AG08396 (cell line): ENCODE results near the gene MYCBPAP.
"Not testable (repeated sequence)": the region's sequence is repeated elsewhere in the genome, so short reads cannot be mapped to it uniquely, and the experiment has no call there.

ENCODE experiments used
- DNase-seq: peaks from one replicate; pipeline ENCODE4 v3.0.0; 2012; ENCODE audit warnings: low spot score, mixed read lengths

MYCBPAP gene

DNA sequence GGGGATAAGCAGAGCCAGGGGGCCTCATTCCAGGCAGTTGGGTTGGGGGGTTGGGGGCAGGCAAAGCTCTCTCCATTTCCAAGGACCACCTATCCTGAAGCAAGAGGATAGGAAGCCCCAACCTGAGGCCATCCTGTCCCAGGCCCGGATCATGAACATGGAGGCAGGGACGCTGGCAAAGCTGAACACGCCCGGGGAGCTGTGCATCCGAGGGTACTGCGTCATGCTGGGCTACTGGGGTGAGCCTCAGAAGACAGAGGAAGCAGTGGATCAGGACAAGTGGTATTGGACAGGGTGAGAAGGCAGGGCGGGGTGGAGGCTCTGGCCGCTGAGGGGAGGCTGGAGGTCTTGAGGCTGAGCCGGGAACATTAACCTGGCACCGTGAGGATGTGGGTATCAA, 36.0 kb upstream of the MYCBPAP start:
- no peak for DNase-seq

DNA sequence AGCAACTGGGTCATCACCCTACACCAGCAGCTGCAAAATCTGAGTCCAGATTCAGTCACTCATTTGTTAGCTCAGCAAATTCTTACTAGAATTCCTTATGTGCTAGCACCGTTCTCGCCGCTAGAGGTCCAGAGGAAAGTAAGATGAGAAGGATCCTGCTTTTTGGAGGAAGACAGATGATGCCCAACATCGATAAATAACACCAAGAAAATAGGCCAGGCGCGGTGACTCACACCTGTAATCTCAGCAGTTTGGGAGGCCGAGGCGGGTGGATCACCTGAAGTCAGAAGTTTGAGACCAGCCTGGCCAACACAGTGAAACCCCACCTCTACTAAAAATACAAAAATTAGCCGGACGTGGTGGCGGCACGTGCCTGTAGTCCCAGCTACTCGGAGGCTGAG, 35.5 kb upstream of the MYCBPAP start:
- DNase-seq: not testable (repeated sequence)

DNA sequence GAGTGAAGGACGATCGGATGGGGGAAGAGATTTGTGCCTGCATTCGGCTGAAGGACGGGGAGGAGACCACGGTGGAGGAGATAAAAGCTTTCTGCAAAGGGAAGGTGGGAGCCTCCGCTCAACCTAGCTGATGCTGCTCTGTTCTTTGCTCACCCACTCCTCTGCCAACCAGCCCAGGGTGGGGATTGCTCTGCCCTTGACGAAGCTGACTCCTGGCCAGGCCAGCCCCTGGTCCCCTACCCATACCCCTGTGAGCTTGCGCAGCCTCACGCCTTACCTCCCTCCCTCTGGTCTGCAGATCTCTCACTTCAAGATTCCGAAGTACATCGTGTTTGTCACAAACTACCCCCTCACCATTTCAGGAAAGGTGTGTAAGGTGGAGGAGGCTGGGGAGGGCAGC, 34.3 kb upstream of the MYCBPAP start:
- no peak for DNase-seq

DNA sequence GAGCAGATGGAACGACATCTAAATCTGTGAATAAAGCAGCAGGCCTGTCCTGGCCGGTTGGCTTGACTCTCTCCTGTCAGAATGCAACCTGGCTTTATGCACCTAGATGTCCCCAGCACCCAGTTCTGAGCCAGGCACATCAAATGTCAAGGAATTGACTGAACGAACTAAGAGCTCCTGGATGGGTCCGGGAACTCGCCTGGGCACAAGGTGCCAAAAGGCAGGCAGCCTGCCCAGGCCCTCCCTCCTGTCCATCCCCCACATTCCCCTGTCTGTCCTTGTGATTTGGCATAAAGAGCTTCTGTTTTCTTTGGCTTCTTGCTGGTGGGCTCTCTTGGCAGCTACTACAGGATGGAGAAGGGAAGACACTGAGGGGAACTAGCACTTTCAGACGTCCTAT, 33.7 kb upstream of the MYCBPAP start:
- DNase-seq: no peak

DNA sequence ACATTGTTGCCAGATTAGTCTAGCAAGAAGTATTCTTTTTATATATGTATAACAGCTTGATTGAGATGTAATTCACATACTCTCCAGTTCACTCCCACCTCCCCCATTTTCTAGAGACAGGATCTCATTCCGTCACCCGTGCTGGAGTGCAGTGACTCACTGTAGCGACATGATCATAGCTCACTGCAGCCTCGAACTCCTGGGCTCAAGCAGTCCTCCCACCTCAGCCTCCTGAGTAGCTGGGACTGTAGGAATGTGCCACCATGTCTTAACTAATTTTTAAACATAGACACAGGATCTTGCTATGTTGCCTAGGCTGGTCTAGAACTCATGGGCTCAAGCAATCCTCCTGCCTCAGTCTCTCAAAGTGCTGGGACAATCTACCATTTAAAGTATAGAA, 32.9 kb upstream of the MYCBPAP start:
- no peak for DNase-seq

DNA sequence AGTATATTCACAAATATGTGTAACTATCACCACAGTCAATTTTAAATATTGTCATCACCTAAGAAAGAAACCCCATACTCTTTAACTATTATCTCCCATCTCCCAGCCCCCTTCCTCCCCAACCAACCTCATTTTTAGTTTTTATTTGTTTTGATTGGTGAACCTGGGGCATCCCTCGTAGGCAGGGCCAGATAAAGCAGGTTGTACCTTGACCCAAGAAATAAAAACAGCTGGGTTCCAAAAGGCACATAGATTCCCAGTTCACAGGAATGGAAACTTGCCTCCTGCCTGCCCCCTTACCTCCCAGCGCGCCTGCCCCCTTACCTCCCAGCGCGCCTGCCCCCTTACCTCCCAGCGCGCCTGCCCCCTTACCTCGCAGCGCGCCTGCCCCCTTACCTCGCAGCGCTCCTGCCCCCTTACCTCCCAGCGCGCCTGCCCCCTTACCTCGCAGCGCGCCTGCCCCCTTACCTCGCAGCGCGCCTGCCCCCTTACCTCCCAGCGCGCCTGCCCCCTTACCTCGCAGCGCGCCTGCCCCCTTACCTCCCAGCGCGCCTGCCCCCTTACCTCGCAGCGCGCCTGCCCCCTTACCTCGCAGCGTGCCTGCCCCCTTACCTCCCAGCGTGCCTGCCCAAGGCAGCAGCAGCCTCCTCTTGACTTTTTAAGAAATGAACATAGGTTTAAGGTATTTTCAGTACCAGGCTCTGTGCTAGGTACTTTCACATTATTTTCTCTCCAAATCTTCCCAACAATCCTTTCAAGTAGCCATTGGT, 32.3 kb upstream of the MYCBPAP start:
- not testable (repeated sequence) for DNase-seq

DNA sequence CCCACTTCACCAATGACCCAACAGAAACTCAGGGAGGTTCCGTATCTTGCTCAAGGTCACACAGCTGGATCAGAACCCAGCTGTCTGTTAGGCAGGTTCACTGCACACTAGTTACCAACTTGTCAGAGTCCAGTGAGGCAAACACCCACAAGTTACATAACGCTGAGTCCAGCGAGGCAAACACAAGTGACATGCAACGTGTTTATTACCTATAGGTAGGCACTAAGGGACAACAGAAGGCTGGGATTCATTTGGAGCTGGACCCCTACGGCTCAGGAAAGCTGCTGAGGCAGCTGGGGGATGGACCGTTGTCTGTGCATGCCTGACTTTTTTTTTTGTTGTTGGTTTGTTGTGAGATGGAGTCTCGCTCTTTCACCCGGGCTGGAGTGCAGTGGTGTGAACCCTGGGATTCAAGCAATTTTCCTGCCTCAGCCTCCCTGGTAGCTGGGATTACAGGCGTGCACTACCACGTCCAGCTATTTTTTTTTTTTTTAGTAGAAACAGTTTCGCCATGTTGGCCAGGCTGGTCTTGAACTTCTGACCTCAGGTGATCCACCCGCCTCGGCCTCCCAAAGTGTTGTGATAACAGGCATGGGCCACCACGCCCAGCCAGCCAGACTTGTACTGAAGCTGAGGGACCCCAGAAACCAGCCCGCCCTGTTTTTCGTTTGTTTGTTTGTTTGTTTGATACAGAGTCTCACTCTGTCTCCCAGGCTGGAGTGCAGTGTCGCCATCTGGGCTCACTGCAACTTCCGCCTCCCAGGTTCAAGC, 31.5 kb upstream of the MYCBPAP start:
- DNase-seq: no peak

DNA sequence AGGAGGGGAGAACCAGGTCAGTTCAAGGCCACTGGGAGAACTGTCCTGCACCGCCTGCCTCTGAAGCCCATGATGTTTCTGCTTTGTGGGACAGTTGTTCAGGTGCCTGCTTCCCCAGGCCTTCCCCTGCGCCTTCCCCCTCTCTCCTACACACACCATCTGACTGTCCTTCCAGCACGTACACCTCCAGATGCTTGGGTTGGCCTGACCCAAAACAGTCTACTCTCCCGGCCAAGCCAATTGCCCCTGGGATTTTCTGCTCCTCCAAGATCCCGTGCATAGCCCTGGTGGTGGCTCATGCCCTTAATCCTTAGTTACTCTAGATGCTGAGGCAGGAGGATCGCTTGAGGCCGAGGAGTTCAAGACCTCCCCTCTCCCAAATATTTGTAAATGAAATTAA, 30.3 kb upstream of the MYCBPAP start:
- DNase-seq: no peak

DNA sequence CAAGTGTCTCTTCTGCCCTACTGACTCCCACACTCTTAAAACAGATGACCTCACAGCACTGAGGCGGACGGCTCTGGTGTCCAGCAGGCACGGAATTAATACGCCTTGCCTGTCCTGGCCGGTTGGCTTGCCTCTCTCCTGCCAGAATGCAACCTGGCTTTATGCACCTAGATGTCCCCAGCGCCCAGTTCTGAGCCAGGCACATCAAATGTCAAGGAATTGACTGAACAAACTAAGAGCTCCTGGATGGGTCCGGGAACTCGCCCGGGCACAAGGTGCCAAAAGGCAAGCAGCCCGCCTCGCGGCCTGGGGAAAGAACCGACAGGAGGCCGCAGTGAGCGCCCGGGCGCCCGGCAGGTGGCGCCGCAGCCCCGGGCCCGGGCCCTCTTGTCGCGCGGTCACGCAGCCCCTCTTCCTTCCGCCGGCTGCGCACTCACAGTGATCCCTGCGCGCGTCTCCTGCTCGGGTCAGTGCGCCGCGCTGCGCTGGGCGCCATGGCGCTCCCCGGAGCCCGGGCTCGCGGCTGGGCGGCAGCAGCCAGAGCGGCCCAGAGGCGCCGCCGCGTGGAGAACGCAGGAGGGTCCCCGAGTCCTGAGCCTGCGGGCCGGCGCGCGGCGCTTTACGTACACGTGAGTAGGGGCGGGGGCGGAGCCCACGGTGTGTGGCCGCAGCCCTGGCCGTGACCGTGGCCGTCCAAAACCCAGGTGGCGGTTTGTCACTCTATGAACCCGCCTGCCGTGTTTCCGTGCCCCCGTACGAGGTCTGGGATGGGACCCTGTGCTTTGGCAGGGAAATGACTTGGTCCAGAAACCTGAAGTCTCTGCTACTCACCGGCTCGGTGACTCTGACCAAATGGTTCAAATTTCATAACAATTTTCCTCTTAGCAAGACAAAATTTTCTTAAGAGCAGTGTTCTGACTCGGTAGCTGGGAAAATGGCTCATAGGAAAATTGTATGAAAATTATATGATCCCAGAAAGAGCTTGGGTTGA, 29.6 kb upstream of the MYCBPAP start, which contains the start of gene RSAD1:
Gene RSAD1 (plus strand): TSS at position 470 of the 991 bp plus-strand sequence. CDS start 25 bp downstream, at position 495.
- peak; percentile 91 for DNase-seq

DNA sequence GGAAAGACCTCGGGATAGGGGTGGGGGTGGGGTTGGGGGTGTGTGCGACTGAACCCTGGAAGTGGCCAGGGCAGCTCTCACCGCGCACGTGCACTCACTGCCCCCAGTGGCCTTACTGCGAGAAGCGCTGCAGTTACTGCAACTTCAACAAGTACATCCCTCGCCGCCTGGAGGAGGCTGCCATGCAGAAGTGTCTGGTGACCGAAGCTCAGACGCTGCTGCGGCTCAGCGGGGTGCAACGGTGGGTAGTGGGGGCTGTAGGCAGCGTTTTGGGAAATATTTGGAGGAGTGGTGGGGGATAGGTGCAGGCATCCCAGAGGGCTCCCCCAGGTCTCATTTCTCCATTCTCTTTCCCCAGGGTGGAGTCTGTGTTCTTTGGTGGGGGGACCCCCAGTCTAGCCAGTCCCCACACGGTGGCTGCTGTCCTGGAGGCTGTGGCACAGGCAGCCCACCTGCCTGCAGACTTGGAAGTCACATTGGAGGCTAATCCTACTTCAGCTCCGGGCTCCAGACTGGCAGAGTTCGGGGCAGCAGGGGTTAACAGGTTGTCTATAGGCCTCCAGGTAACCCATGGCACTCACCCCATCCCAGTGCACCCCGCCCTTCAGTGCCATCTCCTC, 28.6 kb upstream of the MYCBPAP start:
- DNase-seq: peak; percentile 90

DNA sequence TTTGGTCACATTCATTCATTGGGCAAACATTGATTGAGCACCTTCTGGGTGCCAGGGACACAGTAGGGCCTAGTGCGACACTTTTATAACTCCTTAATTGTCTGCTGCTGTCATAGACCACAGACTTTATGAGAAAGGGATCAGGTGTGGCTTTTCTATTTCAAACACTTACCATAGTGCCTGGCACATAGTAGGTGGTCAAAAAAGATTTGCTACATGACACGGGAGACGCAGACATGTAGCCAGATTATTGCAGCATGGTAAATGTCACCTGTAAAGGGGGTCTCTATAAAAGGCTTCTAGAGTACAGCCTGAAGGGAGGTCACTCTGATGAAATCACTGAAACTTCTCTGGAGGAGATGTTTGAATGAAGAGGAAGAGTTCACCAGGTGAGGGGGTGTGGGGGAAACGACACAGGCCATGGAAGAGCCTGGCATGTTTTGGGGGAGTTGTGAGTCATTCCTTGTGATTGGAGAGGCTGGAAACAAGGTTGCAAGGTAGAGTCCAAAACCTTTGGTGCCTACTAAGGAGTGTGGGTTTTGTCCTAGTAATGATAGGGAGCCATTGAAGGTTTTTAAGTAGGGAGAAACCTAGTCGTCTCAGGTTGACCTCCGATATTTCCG, 28.0 kb upstream of the MYCBPAP start:
- no peak for DNase-seq

DNA sequence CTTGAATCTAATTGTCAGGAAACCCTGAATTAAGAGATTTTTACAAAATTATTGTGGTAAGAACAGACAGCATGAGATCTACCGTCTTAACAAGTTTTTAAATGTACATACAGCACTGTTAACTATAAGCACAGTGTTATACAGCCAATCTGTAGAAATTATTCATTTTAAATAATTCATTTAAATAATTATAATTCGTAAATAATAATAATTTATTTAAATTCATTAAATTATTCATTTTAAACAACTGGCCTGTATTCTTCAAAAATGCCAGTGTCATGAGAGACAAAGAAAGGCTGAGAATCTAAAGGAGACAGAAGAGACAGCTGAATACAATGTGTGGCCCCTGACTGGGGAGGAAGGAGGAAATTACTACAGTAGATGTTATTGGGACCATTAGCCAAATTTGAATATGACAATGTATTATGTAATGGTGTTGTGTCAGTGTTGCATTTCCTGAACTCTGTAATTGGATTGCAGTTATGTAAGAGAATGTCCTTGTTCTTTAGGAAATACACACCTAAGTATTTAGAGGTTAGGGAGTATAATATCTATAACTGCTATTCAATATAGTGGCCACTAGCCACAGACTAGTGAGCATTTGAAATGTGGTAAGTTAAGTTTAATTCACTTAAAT, 27.3 kb upstream of the MYCBPAP start:
- no peak for DNase-seq

DNA sequence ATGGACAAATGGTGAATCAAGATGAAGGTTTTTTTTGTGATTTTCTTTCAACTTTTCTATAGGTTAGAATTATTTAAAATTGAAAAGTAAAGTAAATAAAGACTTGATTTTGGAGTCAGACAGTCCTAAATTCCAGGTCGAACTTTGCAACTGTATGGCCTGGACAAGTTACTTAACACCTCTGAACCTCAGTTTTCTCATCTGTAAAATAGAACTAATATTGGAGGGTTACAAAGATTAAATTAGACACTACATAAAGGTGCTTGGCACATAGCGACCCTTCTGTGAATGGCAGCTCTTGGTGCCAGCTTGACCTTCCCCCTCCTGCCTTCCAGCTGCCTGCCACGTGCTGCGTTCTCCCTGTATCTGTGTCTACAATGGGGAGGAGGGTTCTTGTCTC, 26.6 kb upstream of the MYCBPAP start:
- DNase-seq: no peak

DNA sequence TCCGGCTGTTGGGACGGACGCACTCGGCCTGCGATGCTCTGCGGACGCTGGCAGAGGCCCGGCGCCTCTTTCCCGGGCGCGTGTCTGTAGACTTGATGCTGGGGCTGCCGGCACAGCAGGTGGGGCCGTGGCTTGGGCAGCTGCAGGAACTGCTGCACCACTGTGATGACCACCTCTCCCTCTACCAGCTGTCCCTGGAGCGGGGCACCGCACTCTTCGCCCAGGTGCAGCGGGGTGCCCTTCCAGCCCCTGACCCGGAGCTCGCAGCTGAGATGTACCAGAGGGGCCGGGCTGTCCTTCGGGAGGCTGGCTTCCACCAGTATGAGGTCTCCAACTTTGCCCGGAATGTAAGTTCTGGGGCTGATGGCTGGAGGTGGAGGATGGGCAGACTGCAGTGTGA, 26.1 kb upstream of the MYCBPAP start:
- no peak for DNase-seq

DNA sequence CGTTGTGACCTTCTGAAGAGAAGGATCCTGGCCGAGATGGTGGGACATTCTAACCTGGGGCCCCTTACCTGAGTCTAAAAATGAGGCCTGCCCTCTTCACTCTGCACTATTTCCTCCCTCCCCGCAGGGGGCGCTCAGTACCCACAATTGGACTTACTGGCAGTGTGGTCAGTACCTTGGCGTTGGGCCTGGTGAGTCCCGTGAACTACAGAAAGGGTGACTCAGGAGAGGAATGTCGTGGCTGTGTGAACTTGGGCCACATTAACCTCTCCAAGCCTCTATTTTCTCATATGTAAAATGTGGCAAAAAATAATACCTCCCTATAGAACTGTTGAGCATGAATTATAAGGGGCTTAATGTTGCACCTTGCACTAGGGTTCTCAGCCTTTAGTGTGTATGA, 25.7 kb upstream of the MYCBPAP start:
- DNase-seq: peak; percentile 92

DNA sequence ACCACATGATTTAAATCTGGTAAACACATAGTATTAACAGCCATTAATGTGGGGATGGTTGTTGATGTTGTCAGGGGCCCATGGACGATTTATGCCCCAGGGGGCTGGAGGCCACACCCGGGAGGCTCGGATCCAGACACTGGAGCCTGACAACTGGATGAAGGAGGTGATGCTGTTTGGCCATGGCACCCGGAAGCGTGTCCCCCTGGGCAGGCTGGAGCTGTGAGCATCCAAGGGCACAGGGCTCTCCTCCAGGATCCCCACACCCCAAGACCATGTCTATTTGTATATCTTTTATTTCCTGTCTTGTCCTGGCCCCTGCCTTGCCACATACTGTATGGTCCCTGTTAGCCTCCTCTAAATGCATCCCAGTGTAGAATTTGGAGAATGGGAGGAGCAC, 25.0 kb upstream of the MYCBPAP start:
- no peak for DNase-seq

DNA sequence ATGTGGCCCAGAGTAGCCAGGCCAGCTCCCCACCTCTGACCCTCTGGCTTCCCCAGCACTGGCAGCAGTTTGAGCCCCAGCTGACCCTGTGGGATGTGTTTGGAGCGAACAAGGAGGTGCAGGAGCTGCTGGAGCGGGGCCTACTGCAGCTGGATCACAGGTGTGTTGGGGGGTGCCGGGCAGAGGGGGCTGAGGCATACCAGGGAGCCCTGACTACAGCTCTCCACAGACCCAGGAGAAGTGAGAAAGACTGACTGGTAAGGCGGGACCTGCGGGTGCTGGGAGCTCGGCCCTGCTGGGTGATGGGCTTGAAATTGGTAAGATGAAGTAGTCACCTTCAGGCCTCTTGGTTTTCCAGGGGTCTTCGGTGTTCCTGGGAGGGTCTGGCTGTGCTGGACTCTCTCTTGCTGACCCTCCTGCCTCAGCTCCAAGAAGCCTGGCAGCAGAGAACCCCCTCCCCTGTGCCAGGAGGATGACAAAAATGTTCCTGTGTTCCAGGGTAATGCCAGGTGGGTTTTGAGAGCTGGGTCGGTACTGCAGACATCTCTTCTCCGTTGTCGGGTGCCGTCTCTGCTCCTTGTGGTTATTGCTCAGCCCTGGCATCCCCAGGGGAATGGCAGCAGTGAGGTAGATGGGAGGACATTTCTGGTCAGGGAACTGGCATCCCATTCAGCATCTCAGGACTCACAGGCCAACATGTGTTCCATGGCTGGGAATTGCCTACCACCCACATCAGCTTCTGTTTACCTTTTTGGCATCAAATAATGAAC, 23.7 kb upstream of the MYCBPAP start:
- DNase-seq: no peak

DNA sequence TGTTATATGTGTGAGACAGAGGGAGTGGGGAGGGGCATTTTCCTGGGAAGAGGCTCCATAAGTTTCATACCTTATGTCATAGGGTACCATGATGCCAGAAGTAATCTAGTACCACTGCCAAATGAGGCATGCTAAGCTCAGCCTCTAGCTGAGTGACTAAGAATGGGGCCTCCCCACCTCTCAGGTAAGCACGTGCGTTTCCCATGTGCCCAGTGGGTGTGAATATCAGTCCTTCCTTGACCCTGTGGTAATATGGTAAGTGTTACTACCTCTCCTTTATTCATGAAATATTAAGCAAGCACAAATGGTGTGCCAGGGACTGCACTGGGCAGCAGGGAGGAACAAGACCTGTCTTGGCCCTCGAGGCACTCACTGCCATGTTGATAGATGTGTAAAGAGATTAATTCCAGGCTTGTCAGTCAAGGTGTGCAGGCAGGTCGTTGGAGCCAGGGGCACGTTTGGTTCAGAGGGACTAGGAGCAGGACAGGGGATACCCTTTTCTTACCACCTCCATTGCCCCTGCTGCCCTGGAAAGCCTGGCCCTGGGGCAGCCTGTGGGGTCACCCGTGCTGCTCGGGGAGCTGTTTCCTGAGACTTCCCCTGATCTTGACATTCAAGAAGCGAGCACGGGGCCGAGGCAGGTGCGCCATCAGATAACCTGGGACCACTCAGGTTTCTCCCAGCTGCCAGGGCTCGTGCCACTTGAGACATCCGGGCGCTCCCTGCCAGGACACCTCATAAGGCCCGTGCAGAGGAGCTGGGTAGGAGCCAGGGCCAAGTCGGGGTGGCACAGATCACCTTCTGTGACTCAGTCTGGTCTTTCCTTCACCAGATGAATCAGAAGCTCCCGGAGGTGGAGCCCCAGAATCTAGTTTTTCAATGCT, 20.8 kb upstream of the MYCBPAP start:
- no peak for DNase-seq

DNA sequence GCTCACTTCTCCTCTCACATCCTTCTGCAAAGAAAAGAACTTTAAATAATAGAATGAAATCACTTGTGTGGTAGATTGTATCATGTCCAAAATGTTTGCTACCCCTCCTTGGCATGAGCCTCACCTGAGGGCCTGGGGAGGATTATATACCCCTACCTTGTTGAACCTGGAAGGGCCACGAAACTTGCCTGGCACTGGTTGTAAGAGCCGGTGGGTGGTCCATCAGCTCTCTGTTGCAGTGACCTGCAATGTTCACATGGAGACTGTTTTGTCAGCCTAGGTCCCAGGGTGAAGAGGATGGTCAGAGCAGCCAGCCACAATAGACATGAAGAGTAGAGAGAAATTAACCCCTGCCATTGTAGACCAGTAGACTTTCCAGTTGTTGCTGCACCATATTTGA, 19.4 kb upstream of the MYCBPAP start:
- no peak for DNase-seq
